ENCODE results near the gene KIAA1217. TPM values are rescaled to one million over a fixed set of nuclear protein-coding genes. Genes with fewer than 3 reads are reported as not detected.
"Not testable (repeated sequence)": the region's sequence is repeated elsewhere in the genome, so short reads cannot be mapped to it uniquely, and the experiment has no call there.

Gene KIAA1217
- polyA plus RNA-seq, 1 donor, result 54.9 TPM

GRCh38 chr10:24334279-24334939, 125.5 kb downstream of the KIAA1217 start:
- Histone ChIP-seq H3K4me3 (ENCODE audit: low read length) (no peak overlapping the region), H3K27me3 (ENCODE audit: control insufficient read depth, insufficient read depth, low read length) (no peaks in the 10 kb centered on the region), H3K36me3 (ENCODE audit: control insufficient read depth, insufficient read depth, low read length) (no peaks in the 10 kb centered on the region), H3K27ac (ENCODE audit: low read length) (no peak overlapping the region), H3K9me3 (ENCODE audit: control insufficient read depth, low read depth, low read length) (no peaks in the 10 kb centered on the region), H3K4me1 (ENCODE audit: control insufficient read depth, insufficient read depth, low read length) (no peaks in the 10 kb centered on the region)
- 100% methylated on average over 1 of the region's 1 CpG for WGBS (ENCODE audit: insufficient coverage, low lambda C conversion rate)
- no peak for DNase-seq

GRCh38 chr10:24337723-24338122, 128.8 kb downstream of the KIAA1217 start:
- H3K4me3 ChIP-seq (ENCODE audit: low read length); H3K27ac ChIP-seq (ENCODE audit: low read length); H3K36me3 ChIP-seq (ENCODE audit: control insufficient read depth, insufficient read depth, low read length); H3K4me1 ChIP-seq (ENCODE audit: control insufficient read depth, insufficient read depth, low read length); H3K9me3 ChIP-seq (ENCODE audit: control insufficient read depth, low read depth, low read length); DNase-seq; H3K27me3 ChIP-seq (ENCODE audit: control insufficient read depth, insufficient read depth, low read length): not testable (repeated sequence)
- WGBS (ENCODE audit: insufficient coverage, low lambda C conversion rate), result no CpG with 5 or more reads among the region's 7 CpGs

DNA sequence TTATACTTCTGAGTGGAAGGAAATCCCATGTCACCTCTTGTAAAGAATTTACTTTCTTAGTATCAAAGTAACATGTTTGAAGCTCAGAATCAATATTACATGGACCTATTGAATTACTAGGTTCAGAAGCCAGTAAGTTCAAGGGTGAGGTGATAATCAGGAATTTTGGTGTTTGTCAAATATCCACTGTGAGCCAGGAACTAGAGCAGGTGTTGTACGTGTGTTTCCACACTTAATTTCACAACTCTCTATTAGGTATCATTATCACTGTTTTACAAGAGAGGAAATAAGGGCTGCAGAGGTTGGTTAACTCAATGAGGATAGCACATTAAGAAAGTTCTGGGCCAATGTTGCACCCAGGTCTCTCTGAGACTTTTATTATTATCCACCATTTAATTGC, 130.4 kb downstream of the KIAA1217 start:
- H3K4me1 ChIP-seq (ENCODE audit: control insufficient read depth, insufficient read depth, low read length), result no peaks in the 10 kb centered on the region
- H3K27ac ChIP-seq (ENCODE audit: low read length), result no peak overlapping the region
- no peaks in the 10 kb centered on the region for H3K27me3 ChIP-seq (ENCODE audit: control insufficient read depth, insufficient read depth, low read length)
- 67% methylated on average over 1 of the region's 1 CpG for WGBS (ENCODE audit: insufficient coverage, low lambda C conversion rate)
- no peaks in the 10 kb centered on the region for H3K9me3 ChIP-seq (ENCODE audit: control insufficient read depth, low read depth, low read length)
- DNase-seq, result no peak
- no peak overlapping the region for H3K4me3 ChIP-seq (ENCODE audit: low read length)
- no peaks in the 10 kb centered on the region for H3K36me3 ChIP-seq (ENCODE audit: control insufficient read depth, insufficient read depth, low read length)

GRCh38 chr10:24340446-24340845, 131.5 kb downstream of the KIAA1217 start:
- H3K27ac ChIP-seq (ENCODE audit: low read length), result no peak overlapping the region
- H3K4me1 ChIP-seq (ENCODE audit: control insufficient read depth, insufficient read depth, low read length), result no peaks in the 10 kb centered on the region
- H3K4me3 ChIP-seq (ENCODE audit: low read length), result no peak overlapping the region
- no peak for DNase-seq
- no peaks in the 10 kb centered on the region for H3K27me3 ChIP-seq (ENCODE audit: control insufficient read depth, insufficient read depth, low read length)
- WGBS (ENCODE audit: insufficient coverage, low lambda C conversion rate), result 79% methylated on average over 3 of the region's 6 CpGs
- H3K36me3 ChIP-seq (ENCODE audit: control insufficient read depth, insufficient read depth, low read length), result no peaks in the 10 kb centered on the region
- H3K9me3 ChIP-seq (ENCODE audit: control insufficient read depth, low read depth, low read length), result no peaks in the 10 kb centered on the region

- 100% methylated on average over 1 of the region's 7 CpGs for WGBS (ENCODE audit: insufficient coverage, low lambda C conversion rate)
- no peaks in the 10 kb centered on the region for H3K27me3 ChIP-seq (ENCODE audit: control insufficient read depth, insufficient read depth, low read length)
- no peaks in the 10 kb centered on the region for H3K9me3 ChIP-seq (ENCODE audit: control insufficient read depth, low read depth, low read length)
- H3K4me3 ChIP-seq (ENCODE audit: low read length), result no peak overlapping the region
- DNase-seq, result no peak
- no peaks in the 10 kb centered on the region for H3K4me1 ChIP-seq (ENCODE audit: control insufficient read depth, insufficient read depth, low read length)
- no peak overlapping the region for H3K27ac ChIP-seq (ENCODE audit: low read length)
- H3K36me3 ChIP-seq (ENCODE audit: control insufficient read depth, insufficient read depth, low read length), result no peaks in the 10 kb centered on the region
These were observed 131.9 kb downstream of the KIAA1217 start for GRCh38 chr10:24340883-24341282.

GRCh38 chr10:24341371-24341770, 132.4 kb downstream of the KIAA1217 start:
- no peaks in the 10 kb centered on the region for H3K4me1 ChIP-seq (ENCODE audit: control insufficient read depth, insufficient read depth, low read length)
- H3K27ac ChIP-seq (ENCODE audit: low read length), result no peak overlapping the region
- WGBS (ENCODE audit: insufficient coverage, low lambda C conversion rate), result 100% methylated on average over 2 of the region's 4 CpGs
- DNase-seq, result no peak
- no peak overlapping the region for H3K4me3 ChIP-seq (ENCODE audit: low read length)
- H3K36me3 ChIP-seq (ENCODE audit: control insufficient read depth, insufficient read depth, low read length), result no peaks in the 10 kb centered on the region
- no peaks in the 10 kb centered on the region for H3K9me3 ChIP-seq (ENCODE audit: control insufficient read depth, low read depth, low read length)
- no peaks in the 10 kb centered on the region for H3K27me3 ChIP-seq (ENCODE audit: control insufficient read depth, insufficient read depth, low read length)

DNA sequence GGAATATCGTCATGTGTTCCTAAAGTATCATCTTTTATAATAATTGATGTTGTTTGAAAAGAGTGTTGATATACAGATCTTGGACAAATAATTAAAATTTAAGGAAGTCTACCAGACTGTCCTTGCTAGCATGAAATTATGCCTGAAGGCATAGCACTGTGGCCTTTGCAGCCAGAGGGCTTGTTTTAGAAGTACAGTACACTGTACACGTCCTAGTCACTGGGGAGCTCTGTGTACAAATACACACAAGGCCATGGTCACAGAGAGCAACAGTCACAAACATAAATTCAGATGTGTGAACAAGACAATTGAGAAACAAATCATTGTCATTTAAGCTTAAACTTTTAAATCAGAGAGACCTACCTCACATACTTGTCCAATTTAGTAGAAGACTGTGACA, 133.0 kb downstream of the KIAA1217 start:
- H3K4me1 ChIP-seq (ENCODE audit: control insufficient read depth, insufficient read depth, low read length), result no peaks in the 10 kb centered on the region
- no peak overlapping the region for H3K4me3 ChIP-seq (ENCODE audit: low read length)
- no peaks in the 10 kb centered on the region for H3K27me3 ChIP-seq (ENCODE audit: control insufficient read depth, insufficient read depth, low read length)
- no peaks in the 10 kb centered on the region for H3K9me3 ChIP-seq (ENCODE audit: control insufficient read depth, low read depth, low read length)
- 100% methylated on average over 1 of the region's 2 CpGs for WGBS (ENCODE audit: insufficient coverage, low lambda C conversion rate)
- no peak overlapping the region for H3K27ac ChIP-seq (ENCODE audit: low read length)
- no peaks in the 10 kb centered on the region for H3K36me3 ChIP-seq (ENCODE audit: control insufficient read depth, insufficient read depth, low read length)
- no peak for DNase-seq

- 60% methylated on average over 1 of the region's 4 CpGs for WGBS (ENCODE audit: insufficient coverage, low lambda C conversion rate)
- Histone ChIP-seq H3K4me1 (ENCODE audit: control insufficient read depth, insufficient read depth, low read length) (no peaks in the 10 kb centered on the region), H3K4me3 (ENCODE audit: low read length) (no peak overlapping the region), H3K9me3 (ENCODE audit: control insufficient read depth, low read depth, low read length) (no peaks in the 10 kb centered on the region), H3K36me3 (ENCODE audit: control insufficient read depth, insufficient read depth, low read length) (no peaks in the 10 kb centered on the region), H3K27ac (ENCODE audit: low read length) (peak overlapping the region; percentile 25), H3K27me3 (ENCODE audit: control insufficient read depth, insufficient read depth, low read length) (no peaks in the 10 kb centered on the region)
- DNase-seq, result no peak
These were observed 134.7 kb downstream of the KIAA1217 start for GRCh38 chr10:24343686-24344085.

- 60% methylated on average over 1 of the region's 4 CpGs for WGBS (ENCODE audit: insufficient coverage, low lambda C conversion rate)
- Histone ChIP-seq H3K27ac (ENCODE audit: low read length) (peak overlapping the region; percentile 25), H3K4me1 (ENCODE audit: control insufficient read depth, insufficient read depth, low read length) (no peaks in the 10 kb centered on the region), H3K4me3 (ENCODE audit: low read length) (no peak overlapping the region), H3K36me3 (ENCODE audit: control insufficient read depth, insufficient read depth, low read length) (no peaks in the 10 kb centered on the region), H3K27me3 (ENCODE audit: control insufficient read depth, insufficient read depth, low read length) (no peaks in the 10 kb centered on the region), H3K9me3 (ENCODE audit: control insufficient read depth, low read depth, low read length) (no peaks in the 10 kb centered on the region)
- peak in 1 of 2 donors; percentile 48 for DNase-seq
These were observed 135.3 kb downstream of the KIAA1217 start for GRCh38 chr10:24344279-24344678.

DNA sequence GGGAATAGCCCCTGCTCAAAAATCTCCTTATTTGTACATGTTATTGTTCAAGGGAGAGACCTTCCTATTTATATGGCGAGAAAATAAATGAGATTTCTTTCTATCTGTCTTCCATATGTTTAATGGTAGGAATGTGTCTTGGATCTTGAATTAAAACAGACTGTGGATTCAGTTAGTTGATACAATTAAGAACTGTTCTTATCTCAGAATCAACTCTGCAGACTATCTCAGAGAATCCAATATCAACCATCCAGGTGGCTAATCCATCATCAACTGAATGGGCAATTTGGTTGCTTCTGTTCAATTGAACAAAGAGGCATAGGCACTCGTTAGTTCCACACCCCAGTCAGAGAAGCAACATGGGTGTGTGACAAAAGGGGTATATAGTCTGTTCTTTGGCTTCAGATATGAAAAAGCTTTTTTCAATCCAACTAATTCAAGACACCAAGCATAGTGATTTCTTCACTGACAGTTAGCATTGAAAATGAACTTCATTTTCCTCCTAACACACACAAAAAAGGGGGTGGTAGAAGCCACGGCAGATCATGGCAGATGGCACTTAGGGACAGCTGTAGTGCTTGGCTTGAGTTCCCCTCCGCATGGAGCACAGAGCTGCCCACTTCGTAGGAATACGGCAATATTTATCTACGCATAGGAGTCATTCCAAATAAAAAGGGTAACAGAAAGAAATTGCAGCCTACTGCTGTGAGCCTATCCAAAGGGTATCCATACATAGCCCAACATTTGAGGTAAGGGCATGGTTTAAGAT, 135.9 kb downstream of the KIAA1217 start:
- Histone ChIP-seq H3K27me3 (ENCODE audit: control insufficient read depth, insufficient read depth, low read length) (no peaks in the 10 kb centered on the region), H3K4me3 (ENCODE audit: low read length) (no peak overlapping the region), H3K27ac (ENCODE audit: low read length) (peak overlapping the region; percentile 25), H3K4me1 (ENCODE audit: control insufficient read depth, insufficient read depth, low read length) (no peaks in the 10 kb centered on the region), H3K36me3 (ENCODE audit: control insufficient read depth, insufficient read depth, low read length) (no peaks in the 10 kb centered on the region), H3K9me3 (ENCODE audit: control insufficient read depth, low read depth, low read length) (no peaks in the 10 kb centered on the region)
- DNase-seq, result no peak
- WGBS (ENCODE audit: insufficient coverage, low lambda C conversion rate), result 90% methylated on average over 2 of the region's 7 CpGs

Data from large intestine (tissue), 3 donors.